Inferior parietal cortex (tissue), 1 donor: ENCODE data around the gene CDC42EP2.

ENCODE experiments used
- DNase-seq: peaks from one replicate; pipeline ENCODE4 v3.0.0-alpha.2; 2016; ENCODE audit errors: extremely low spot score

Gene CDC42EP2

GRCh38 chr11:65355776-65356393 is 41.2 kb downstream of the CDC42EP2 start:
- no peak for DNase-seq

- no peak for DNase-seq
Observed at GRCh38 chr11:65356394-65356972, 41.8 kb downstream of the CDC42EP2 start.

DNA sequence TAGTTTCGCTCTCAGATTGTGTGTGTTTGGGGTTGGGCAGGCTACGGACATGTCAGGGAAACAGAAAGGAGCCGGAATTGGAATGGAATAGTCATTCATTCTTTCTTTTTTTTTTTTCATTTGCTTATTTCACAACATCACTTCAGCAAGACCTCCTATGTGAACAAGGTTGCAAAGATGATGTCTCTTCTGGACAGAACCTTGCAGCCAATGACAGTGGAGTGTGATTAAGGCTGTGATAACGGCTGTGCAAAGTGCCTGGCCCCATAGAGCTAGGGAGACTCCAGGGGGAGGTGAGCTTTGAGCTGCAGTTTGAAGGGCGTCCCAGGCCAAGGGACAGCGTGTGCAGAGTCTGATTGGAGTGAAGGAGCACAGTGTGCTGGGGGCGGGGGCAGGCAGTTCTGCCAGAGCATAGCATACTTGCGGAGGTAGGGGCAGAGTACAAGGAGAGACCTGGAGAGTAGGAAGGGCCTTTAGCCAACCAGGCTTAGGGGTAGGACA is 43.2 kb downstream of the CDC42EP2 start:
- DNase-seq: no peak

GRCh38 chr11:65362320-65362931 is 47.8 kb downstream of the CDC42EP2 start:
- DNase-seq: no peak

DNA sequence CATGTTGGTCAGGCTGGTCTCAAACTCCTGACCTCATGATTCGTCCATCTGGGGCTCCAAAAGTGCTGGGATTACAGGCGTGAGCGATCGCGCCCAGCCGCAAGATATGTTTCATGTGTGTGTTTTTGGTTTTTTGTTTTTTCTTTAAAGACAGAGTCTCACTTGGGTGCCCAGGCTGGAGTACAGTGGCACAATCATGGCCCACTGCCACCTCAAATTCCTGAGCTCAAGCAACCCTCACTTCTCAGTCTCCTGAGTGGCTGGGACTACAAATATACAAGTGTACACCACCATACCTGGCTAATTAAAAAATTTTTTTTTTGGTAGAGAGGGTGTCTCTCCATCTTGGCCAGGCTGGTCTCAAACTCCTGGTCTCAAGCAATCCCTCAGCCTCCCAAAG is 48.3 kb downstream of the CDC42EP2 start:
- no peak for DNase-seq

GRCh38 chr11:65363770-65364169 is 49.1 kb downstream of the CDC42EP2 start:
- DNase-seq: no peak

- peak; percentile 77 for DNase-seq
Observed at GRCh38 chr11:65366340-65366773, 51.7 kb downstream of the CDC42EP2 start.

GRCh38 chr11:65370659-65371049 is 56.0 kb downstream of the CDC42EP2 start:
- DNase-seq: no peak
